ENCODE data around the gene SEMA3F.

The SEMA3F gene

DNA sequence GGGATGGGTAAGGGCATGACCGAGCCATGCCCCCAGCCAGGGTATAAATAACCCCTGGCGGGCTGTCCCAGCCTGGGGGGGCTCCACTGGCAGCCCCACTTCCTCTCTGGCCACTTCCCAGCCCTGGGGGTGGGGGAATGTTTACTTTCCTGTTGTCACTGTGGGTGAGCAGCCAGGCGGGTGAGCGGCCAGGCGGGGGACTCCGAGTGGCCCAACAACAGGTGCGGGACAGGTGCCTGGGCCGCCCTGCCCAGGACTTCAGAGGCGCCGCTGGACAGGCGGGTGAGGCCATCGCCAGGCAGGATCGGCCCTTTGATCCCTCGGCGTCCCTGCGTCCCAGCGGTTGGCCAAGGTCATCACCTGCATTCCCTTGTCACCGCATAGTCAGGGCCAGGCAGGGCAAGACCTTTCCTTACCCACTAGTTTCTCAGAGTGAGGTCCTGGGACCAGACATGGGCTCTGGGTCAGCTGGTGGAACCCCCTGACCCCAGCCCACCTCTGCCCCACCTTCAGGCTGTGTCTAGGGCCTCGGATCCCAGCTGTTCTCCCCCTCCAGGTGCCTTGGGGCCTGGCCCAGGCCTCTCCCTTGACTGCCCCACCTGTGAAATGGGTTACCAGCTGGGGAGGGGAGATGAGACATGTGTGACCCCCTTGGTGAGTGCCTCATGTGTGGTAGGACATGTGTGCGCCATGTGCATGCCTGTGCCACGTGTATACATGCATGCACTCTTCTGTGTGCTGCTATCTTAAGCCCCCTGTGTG lies 16.6 kb downstream of the SEMA3F start:
- DNase-seq (ENCODE audit: low spot score): no peak

- DNase-seq (ENCODE audit: low spot score): no peak
These were observed 17.6 kb downstream of the SEMA3F start for GRCh38 chr3:50172626-50173220.

DNA sequence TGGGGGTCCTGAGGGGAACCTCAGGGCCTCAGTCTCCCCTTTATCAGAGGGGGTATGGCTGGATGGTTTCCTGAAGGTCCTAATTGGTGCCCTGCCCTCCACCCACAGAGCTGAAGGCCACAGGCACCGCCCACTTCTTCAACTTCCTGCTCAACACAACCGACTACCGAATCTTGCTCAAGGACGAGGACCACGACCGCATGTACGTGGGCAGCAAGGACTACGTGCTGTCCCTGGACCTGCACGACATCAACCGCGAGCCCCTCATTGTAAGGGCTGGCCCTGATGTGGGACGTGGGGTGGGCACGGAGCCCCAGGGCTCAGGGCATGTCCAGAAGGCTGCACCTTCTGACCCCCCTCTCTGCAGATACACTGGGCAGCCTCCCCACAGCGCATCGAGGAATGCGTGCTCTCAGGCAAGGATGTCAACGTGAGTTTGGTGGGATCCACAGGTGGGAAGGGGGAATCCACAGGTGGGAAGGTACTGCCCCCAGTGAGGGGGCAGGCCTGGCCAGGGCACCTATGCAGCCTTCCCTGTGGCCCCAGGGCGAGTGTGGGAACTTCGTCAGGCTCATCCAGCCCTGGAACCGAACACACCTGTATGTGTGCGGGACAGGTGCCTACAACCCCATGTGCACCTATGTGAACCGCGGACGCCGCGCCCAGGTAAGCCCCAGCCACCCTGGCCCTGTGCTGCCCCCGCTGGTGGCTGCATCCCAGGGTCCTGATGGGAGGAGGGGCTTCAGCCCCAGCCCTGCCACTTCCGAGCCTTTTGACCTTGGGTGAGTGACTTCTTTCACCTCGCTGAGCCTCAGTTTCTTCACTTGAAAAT lies 18.8 kb downstream of the SEMA3F start:
- DNase-seq (ENCODE audit: low spot score): no peak

GRCh38 chr3:50174517-50174895 lies 19.4 kb downstream of the SEMA3F start:
- DNase-seq (ENCODE audit: low spot score): no peak

DNA sequence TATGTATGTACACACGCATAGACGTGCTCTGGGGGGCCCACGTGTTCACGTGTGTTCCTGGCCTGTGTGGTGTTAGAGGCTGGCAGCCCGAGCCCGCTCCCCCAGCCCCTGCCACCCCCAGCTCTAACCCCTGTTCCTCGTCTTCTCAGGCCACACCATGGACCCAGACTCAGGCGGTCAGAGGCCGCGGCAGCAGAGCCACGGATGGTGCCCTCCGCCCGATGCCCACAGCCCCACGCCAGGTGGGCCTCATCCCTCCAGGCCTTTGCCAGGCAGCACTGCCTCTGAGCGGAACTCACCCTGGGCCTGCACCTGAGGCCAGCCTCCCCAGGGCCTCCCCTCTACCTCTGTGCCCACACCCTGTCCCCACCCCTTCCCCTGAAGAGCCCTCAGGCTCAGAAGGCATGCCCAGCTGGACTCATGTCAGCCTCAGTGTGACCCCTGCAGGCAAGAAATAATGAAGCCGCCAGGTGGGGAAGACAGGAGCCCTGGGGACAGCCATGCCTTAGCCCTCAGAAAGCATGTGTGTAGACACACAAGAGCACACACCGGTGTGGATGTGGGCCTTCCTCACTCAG lies 19.9 kb downstream of the SEMA3F start:
- DNase-seq (ENCODE audit: low spot score): no peak

GRCh38 chr3:50177346-50177745 lies 22.2 kb downstream of the SEMA3F start:
- no peak for DNase-seq (ENCODE audit: low spot score)

DNA sequence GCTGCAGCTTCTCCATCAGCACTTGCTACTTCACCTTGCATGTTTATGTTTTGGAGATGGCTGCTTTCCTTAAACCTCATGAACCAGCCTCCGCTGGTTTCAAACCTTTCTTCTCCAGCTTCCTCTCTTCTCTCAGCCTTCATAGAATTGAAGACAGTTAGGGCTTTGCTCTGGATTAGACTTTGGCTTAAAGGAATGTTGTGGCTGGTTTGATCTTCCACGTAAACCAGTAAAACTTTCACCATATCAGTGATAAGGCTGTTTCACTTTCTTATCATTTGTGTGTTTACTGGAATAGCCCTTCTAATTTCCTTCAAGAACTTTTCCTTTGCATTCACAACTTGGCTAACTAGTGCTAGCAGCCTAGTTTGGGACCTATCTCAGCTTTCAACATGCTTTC lies 24.6 kb downstream of the SEMA3F start:
- no peak for DNase-seq (ENCODE audit: low spot score)

DNA sequence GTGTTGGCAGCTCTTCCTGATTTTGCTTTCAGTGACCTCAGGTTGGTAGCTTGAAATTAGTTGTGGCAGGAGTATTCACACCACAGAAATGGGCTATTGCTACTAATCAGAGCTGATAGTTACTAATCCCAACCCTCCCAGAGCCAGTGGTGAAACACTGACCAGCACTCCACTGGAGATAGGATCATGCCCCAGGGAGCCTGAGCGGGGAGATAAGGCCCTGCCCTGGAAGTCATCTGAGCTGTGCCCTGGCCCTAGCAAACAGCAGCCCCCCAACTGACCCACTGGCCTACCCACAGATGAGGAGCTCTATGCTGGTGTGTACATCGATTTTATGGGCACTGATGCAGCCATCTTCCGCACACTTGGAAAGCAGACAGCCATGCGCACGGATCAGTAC lies 26.9 kb downstream of the SEMA3F start:
- DNase-seq (ENCODE audit: low spot score): no peak

DNA sequence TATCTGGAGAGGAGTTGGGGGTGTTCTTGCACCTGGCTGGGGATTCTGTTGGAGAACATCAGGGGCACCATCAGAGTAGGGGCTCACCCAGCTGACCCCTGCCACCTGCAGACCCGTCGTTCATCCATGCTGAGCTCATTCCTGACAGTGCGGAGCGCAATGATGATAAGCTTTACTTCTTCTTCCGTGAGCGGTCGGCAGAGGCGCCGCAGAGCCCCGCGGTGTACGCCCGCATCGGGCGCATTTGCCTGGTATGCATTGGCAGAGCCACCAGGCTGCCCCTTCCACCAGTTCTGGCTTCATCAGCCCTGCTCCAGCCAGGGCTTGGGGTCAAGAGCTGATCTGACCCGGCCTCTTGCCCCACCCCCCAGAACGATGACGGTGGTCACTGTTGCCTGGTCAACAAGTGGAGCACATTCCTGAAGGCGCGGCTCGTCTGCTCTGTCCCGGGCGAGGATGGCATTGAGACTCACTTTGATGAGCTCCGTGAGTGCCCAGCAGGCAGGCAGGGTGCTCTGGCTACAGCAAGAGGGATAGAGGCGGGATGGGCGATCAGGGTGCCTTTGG lies 27.5 kb downstream of the SEMA3F start:
- DNase-seq (ENCODE audit: low spot score): no peak

- DNase-seq (ENCODE audit: low spot score): no peak
These were observed 28.6 kb downstream of the SEMA3F start for GRCh38 chr3:50183755-50184154.

GRCh38 chr3:50184242-50184978 lies 29.3 kb downstream of the SEMA3F start:
- DNase-seq (ENCODE audit: low spot score): no peak

DNA sequence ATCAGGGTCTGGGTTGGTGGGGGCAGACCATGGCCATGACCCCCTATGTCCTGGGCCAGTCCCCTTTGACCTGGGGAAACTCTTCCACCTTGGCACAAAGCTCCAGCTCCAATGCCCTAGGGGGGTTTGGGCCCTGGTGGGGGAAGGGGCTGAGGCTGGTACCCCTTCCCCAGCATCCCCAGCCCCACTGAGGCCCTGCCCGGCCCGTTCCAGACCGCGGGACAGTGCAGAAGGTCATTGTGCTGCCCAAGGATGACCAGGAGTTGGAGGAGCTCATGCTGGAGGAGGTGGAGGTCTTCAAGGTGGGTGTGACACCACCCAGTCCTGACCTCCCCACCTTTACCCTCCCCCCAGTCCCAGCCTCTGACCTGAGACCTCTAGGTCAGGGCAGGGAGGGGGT lies 30.1 kb downstream of the SEMA3F start:
- DNase-seq (ENCODE audit: low spot score): no peak

DNA sequence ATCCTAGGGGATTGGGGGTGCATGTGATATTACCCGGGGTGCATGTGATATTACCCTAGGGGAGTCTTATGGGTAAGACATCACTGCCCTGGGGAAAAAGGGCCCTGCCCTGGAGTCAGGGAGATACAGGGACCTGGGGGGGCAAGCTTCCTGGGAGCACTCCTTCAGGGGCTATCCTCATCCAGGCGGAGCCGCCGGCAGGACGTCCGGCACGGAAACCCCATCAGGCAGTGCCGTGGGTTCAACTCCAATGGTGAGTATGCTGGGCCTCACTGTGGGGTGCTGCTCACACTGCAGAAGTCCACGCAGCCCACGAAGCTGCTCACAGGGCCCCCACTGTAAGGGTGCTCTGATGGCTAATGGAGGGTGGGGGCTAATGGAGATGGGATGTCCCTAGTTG lies 31.0 kb downstream of the SEMA3F start:
- DNase-seq (ENCODE audit: low spot score): no peak

- DNase-seq (ENCODE audit: low spot score): no peak
These were observed 32.6 kb downstream of the SEMA3F start for GRCh38 chr3:50187750-50188149.

DNA sequence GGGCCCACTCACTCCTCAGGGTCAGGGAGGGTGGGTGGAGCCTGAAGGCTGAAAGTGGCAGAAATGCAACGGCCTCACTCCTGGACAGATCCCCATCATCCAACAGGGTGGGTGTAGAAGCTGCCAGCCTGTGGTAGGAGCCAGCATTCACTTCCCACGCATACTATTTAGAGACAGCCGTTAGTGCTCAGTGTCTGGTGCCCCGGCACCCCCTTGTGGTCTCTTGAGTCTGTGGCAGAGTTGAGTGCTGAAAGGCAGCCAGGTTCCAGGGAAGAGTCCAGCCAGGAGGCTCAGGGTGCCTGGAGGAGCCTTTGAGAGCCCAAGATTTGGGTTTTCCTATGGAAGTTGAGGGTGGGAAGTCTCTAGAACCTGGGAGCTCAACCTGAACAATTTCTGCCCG lies 34.1 kb downstream of the SEMA3F start:
- peak; percentile 13 for DNase-seq (ENCODE audit: low spot score)

- DNase-seq (ENCODE audit: low spot score): no peak
These were observed 34.9 kb downstream of the SEMA3F start for GRCh38 chr3:50189989-50190388.

GRCh38 chr3:50190936-50191660 lies 36.0 kb downstream of the SEMA3F start, which contains the start of gene GNAT1:
GNAT1 (plus strand) TSS chr3:50191610; CDS start chr3:50191726, 116 bp downstream.
- DNase-seq (ENCODE audit: low spot score): no peak

DNA sequence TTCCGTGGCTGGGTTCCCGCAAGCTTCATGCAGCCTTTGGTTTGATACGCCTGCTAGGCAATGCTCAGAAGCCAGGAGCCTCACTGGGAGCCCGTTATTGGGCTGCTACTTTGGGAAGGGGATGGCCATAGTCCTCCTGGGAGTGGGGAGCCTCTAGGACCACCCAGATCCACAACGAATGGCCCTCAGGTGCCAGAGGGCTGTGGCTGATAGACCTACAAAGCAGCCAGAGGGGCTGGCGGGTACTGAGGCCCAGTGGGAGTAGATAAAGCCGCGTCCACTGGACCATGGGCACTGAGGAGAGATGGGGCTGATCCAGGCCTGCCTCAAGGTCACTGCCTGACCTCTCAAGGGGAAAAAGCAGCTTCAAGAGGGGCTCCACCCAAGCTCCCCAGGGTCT lies 37.0 kb downstream of the SEMA3F start:
- DNase-seq (ENCODE audit: low spot score): no peak

DNA sequence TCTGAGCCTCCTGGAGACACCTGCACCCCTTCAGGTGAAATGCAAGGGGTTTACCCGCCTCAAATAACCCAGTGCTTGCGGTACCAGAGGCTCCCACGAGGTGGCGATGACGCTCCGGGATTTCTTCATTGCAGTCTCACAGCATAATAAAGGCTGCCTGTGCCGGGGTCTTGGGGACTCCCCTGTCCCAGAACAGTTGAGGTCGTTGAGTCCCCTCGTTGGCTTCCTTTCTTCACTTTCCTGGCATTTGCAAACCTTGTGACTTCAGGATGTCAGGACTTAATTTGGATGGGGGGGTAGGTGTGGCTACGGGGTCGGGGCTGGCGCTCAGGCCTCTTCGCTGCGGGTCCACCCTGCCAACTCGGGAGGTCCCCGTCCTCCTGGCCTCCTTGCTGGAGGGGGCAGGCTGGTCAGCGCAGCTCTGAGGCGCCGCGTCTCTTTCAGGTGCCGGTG lies 37.6 kb downstream of the SEMA3F start:
- peak; percentile 84 for DNase-seq (ENCODE audit: low spot score)

DNA sequence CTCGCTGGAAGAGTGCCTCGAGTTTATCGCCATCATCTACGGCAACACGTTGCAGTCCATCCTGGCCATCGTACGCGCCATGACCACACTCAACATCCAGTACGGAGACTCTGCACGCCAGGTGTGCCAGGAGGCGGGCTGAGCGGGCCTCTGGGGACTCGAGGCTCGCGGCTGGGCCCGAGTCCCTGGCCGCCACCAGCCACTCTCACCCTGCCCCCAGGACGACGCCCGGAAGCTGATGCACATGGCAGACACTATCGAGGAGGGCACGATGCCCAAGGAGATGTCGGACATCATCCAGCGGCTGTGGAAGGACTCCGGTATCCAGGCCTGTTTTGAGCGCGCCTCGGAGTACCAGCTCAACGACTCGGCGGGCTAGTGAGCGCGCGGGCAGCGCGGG lies 38.2 kb downstream of the SEMA3F start:
- DNase-seq (ENCODE audit: low spot score): no peak

DNA sequence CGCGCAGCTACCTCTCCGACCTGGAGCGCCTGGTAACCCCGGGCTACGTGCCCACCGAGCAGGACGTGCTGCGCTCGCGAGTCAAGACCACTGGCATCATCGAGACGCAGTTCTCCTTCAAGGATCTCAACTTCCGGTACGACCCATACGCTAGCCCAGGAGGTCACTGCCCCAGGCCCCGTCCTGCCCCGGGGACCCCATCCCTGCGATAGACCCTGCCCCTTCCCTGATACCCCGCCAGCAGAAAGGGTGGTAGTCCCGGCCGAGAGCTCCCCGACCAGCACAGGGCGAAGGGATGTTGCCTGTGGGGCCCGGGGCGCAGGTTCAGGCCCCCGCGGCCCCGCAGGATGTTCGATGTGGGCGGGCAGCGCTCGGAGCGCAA lies 38.6 kb downstream of the SEMA3F start:
- no peak for DNase-seq (ENCODE audit: low spot score)
